Skeletal muscle tissue (tissue), 4 donors: Measurements from ENCODE around the gene BSN. TPM values are rescaled to one million over a fixed set of nuclear protein-coding genes. Genes with fewer than 3 reads are reported as not detected.
"Not testable (repeated sequence)": the region's sequence is repeated elsewhere in the genome, so short reads cannot be mapped to it uniquely, and the experiment has no call there.

ENCODE experiments used
- H3K27ac ChIP-seq: one replicate; pipeline ENCODE4 v1.7.0; 2013; ENCODE audit warnings: mild to moderate bottlenecking, low read depth, low read length, inconsistent platforms
- H3K27me3 ChIP-seq, 3 donors: one replicate each; pipeline ENCODE4 v1.7.0; 2013; ENCODE audit warnings: low read length in 3 of 3; ENCODE audit not compliant: control insufficient read depth in 3 of 3, insufficient read depth in 3 of 3
- H3K36me3 ChIP-seq, 3 donors: one replicate each; pipeline ENCODE4 v1.7.0; 2013; ENCODE audit warnings: low read length in 3 of 3; ENCODE audit not compliant: control insufficient read depth in 3 of 3, insufficient read depth in 3 of 3
- H3K4me1 ChIP-seq, 3 donors: one replicate each; pipeline ENCODE4 v1.7.0; 2013; ENCODE audit warnings: low read length in 3 of 3, mild to moderate bottlenecking in 3 of 3; ENCODE audit not compliant: control insufficient read depth in 3 of 3, insufficient read depth in 3 of 3
- H3K4me3 ChIP-seq, 3 donors: one replicate each; pipeline ENCODE4 v1.7.0; 2013; ENCODE audit warnings: low read length in 3 of 3
- H3K9ac ChIP-seq, 3 donors: one replicate each; pipeline ENCODE4 v1.7.0; 2013; ENCODE audit warnings: low read length in 3 of 3, mild to moderate bottlenecking in 3 of 3, moderate library complexity in 2 of 3, low read depth in 1 of 3
- H3K9me3 ChIP-seq, 3 donors: one replicate each; pipeline ENCODE4 v1.7.0; 2013; ENCODE audit warnings: low read length in 3 of 3; ENCODE audit not compliant: control insufficient read depth in 3 of 3
- total RNA-seq: library from RNA; depleted of rRNA; stranded (reverse); fragments of >200 nt; gene quantifications from one replicate; pipeline ENCODE4 v1.2.3, GENCODE V29; 2014
- donor health status: Osteomylitis.

Gene BSN
- total RNA-seq, 1 donor from 2014 or later = under 0.01 TPM

- H3K4me3 ChIP-seq = no peak overlapping the region
- H3K9ac ChIP-seq = no peak overlapping the region
- no peaks in the 10 kb centered on the region for H3K27me3 ChIP-seq
- H3K4me1 ChIP-seq = peaks cover 13 to 20% (median 16%) of the 10 kb centered on the region in 3 donors
- no peaks in the 10 kb centered on the region for H3K9me3 ChIP-seq
- H3K27ac ChIP-seq = no peak overlapping the region
- no peaks in the 10 kb centered on the region for H3K36me3 ChIP-seq
These were observed 2.4 kb downstream of the BSN start for GRCh38 chr3:49556500-49557275.

- H3K9ac ChIP-seq = no peak overlapping the region
- no peaks in the 10 kb centered on the region for H3K36me3 ChIP-seq
- H3K9me3 ChIP-seq = no peaks in the 10 kb centered on the region
- H3K4me3 ChIP-seq = no peak overlapping the region
- H3K27me3 ChIP-seq = no peaks in the 10 kb centered on the region
- H3K27ac ChIP-seq = no peak overlapping the region
- H3K4me1 ChIP-seq = no peaks in the 10 kb centered on the region
These were observed 8.8 kb downstream of the BSN start for GRCh38 chr3:49563040-49563578.

- Histone ChIP-seq H3K27ac (no peak overlapping the region), H3K27me3 (no peaks in the 10 kb centered on the region), H3K4me3 (no peak overlapping the region), H3K9me3 (no peaks in the 10 kb centered on the region), H3K4me1 (no peaks in the 10 kb centered on the region), H3K9ac (no peak overlapping the region), H3K36me3 (no peaks in the 10 kb centered on the region)
These were observed 9.5 kb downstream of the BSN start for GRCh38 chr3:49563766-49564165.

- no peaks in the 10 kb centered on the region for H3K9me3 ChIP-seq
- no peaks in the 10 kb centered on the region for H3K27me3 ChIP-seq
- no peak overlapping the region for H3K4me3 ChIP-seq
- no peak overlapping the region for H3K27ac ChIP-seq
- H3K36me3 ChIP-seq = no peaks in the 10 kb centered on the region
- H3K4me1 ChIP-seq = no peaks in the 10 kb centered on the region
- no peak overlapping the region for H3K9ac ChIP-seq
These were observed 12.0 kb downstream of the BSN start for GRCh38 chr3:49566312-49566711.

- Histone ChIP-seq H3K36me3 (no peaks in the 10 kb centered on the region), H3K4me1 (no peaks in the 10 kb centered on the region), H3K9ac (no peak overlapping the region), H3K9me3 (no peaks in the 10 kb centered on the region), H3K27me3 (no peaks in the 10 kb centered on the region), H3K27ac (no peak overlapping the region), H3K4me3 (no peak overlapping the region)
These were observed 13.1 kb downstream of the BSN start for GRCh38 chr3:49567406-49567805.

- H3K9ac ChIP-seq = no peak overlapping the region
- H3K27ac ChIP-seq = no peak overlapping the region
- no peaks in the 10 kb centered on the region for H3K4me1 ChIP-seq
- no peak overlapping the region for H3K4me3 ChIP-seq
- no peaks in the 10 kb centered on the region for H3K36me3 ChIP-seq
- H3K9me3 ChIP-seq = no peaks in the 10 kb centered on the region
- no peaks in the 10 kb centered on the region for H3K27me3 ChIP-seq
These were observed 14.7 kb downstream of the BSN start for GRCh38 chr3:49568965-49569364.

GRCh38 chr3:49570028-49570654, 15.9 kb downstream of the BSN start:
- Histone ChIP-seq H3K4me3 (no peak overlapping the region), H3K27ac (no peak overlapping the region), H3K9me3 (no peaks in the 10 kb centered on the region), H3K4me1 (no peaks in the 10 kb centered on the region), H3K9ac (no peak overlapping the region), H3K36me3 (no peaks in the 10 kb centered on the region), H3K27me3 (no peaks in the 10 kb centered on the region)

- H3K9ac ChIP-seq = no peak overlapping the region
- no peaks in the 10 kb centered on the region for H3K27me3 ChIP-seq
- no peaks in the 10 kb centered on the region for H3K9me3 ChIP-seq
- H3K36me3 ChIP-seq = no peaks in the 10 kb centered on the region
- no peaks in the 10 kb centered on the region for H3K4me1 ChIP-seq
- no peak overlapping the region for H3K4me3 ChIP-seq
- H3K27ac ChIP-seq = no peak overlapping the region
These were observed 27.9 kb downstream of the BSN start for GRCh38 chr3:49582177-49582576.

GRCh38 chr3:49585261-49585755, 31.0 kb downstream of the BSN start:
- H3K4me1 ChIP-seq, H3K36me3 ChIP-seq, H3K9ac ChIP-seq, H3K27me3 ChIP-seq, H3K4me3 ChIP-seq, H3K27ac ChIP-seq, H3K9me3 ChIP-seq: not testable (repeated sequence)

- H3K9me3 ChIP-seq = no peaks in the 10 kb centered on the region
These were observed 37.3 kb downstream of the BSN start for GRCh38 chr3:49591615-49592014.

More at GRCh38 chr3:49591615-49592014, 37.3 kb downstream of the BSN start:
- no peak overlapping the region for H3K9ac ChIP-seq
- no peaks in the 10 kb centered on the region for H3K27me3 ChIP-seq
- H3K4me3 ChIP-seq = no peak overlapping the region
- H3K4me1 ChIP-seq = no peaks in the 10 kb centered on the region
- no peaks in the 10 kb centered on the region for H3K36me3 ChIP-seq
- H3K27ac ChIP-seq = no peak overlapping the region
